Cardiac fibroblast (primary cell): ENCODE data around the gene ARF1.

Experiments
- DNase-seq, 2 donors: peaks; one replicate each; pipeline versions ENCODE4 v3.0.0 to v3.0.0-alpha.2; 2010; ENCODE audit warnings: low read depth in 2 of 2
- H3K4me3 ChIP-seq, 2 donors: replicated peaks in 1 of 2; 1 replicate in 1 of 2; 2 replicates in 1 of 2; pipeline ENCODE4 v1.5.1; 2011; ENCODE audit warnings: low read depth in 2 of 2, low read length in 2 of 2, mild to moderate bottlenecking in 2 of 2, moderate library complexity in 1 of 2
- TF ChIP-seq, protein P1 (sequence below): IDR thresholded peaks from one replicate; pipeline ENCODE4 v1.5.1; 2011; ENCODE audit warnings: low read depth, mild to moderate bottlenecking, low read length, inconsistent platforms

Gene ARF1

DNA sequence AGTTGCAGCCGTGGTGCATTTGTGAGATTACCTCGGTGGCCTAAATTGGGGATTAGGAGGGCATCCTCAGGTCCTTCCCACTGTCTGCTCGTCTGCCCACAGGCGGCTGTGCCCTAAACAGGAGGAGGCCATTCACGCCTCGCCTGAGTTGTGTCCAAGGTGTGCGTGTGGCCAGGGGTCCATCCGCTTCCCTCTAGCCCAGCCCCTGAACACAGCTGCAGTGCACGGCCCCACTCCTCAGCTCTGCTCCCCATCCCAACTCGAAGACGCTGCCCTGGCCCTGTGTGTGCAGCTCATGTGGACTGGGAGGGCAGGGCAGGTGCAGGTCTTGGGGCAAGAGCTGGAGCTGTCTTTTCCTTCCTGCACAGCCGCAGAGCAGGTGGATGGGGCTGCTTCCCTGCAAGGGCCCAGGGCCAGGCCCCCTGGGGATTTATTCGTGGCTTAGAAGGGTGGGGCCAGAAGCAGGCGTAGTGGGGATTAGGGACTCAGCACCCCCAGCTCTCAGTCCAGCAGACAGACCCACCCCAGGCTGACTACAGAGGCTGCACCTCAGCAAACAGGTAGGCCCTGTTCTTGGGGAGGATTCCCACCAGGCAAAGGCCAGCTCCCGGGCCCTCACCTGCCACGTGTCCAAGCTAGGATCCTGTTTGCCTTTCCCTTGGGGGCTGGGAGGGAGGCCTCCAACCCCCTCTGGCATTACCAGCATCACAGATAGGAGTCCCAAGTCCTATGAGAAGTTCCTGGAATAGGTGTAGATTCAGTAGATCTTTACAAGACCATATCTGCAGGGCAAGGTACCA is 61.9 kb downstream of the ARF1 start:
- DNase-seq: no peak
- no peak overlapping the region for H3K4me3 ChIP-seq
- TF ChIP-seq, protein P1, sequence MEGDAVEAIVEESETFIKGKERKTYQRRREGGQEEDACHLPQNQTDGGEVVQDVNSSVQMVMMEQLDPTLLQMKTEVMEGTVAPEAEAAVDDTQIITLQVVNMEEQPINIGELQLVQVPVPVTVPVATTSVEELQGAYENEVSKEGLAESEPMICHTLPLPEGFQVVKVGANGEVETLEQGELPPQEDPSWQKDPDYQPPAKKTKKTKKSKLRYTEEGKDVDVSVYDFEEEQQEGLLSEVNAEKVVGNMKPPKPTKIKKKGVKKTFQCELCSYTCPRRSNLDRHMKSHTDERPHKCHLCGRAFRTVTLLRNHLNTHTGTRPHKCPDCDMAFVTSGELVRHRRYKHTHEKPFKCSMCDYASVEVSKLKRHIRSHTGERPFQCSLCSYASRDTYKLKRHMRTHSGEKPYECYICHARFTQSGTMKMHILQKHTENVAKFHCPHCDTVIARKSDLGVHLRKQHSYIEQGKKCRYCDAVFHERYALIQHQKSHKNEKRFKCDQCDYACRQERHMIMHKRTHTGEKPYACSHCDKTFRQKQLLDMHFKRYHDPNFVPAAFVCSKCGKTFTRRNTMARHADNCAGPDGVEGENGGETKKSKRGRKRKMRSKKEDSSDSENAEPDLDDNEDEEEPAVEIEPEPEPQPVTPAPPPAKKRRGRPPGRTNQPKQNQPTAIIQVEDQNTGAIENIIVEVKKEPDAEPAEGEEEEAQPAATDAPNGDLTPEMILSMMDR: no peak

DNA sequence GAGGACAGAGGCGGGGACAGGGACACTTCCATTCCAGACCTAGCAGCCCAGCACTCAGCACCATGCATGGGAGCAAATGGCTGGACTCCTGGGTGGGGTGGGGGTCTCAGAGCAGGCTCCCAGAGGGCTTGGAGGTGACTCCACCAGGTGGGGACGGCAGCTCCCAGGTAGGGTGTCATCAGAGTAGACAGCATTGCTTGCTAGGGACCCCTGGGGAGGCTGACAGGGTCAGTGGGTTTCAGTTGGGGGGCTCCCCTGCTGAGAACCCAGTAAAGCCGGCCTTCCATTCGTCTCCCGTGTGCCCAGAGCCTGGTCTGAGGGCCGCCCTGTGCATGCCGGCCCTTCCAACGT is 62.5 kb downstream of the ARF1 start:
- H3K4me3 ChIP-seq: no peak overlapping the region
- TF ChIP-seq, protein P1: no peak
- DNase-seq: no peak

DNA sequence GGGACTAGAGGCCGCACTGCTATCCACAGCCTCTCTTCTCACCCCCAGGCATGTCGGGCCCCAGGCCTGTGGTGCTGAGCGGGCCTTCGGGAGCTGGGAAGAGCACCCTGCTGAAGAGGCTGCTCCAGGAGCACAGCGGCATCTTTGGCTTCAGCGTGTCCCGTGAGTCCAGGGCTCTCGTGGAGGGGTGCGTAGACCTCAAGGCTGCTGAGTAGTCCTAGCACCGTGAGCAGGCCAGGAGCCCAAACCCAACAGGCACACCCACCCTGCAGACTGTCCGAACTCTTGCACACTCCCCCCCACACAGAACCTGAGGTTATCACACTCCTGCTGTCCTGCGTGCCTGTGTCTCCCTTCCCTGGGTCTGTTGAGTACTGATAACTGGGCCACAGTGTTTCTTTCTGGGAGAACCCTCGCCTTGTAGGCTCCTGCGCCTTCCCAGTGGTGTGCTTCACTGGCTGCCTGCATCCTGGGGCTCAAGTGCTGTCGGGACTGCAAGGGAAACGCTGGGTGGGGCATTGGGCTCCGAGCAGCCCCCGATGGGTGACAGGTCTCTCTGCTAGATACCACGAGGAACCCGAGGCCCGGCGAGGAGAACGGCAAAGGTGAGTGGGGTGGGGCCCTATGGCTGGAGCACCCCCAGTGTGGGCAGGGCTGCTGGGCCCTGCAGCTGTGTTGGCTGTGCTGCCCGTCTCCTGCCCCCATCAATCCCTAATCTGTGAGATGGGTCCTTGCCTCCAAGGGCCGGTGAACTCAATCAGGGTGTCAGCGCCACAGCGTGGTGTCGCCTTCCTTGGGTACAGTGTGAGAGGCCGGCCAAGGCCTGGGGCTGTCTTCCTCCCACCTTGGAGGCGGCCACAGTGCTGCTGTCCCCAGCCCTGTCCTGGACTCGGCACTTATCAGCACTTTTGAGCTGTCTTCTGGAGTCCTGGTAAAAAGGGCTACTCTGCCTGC is 63.2 kb downstream of the ARF1 start:
- TF ChIP-seq, protein P1: no peak
- no peak overlapping the region for H3K4me3 ChIP-seq
- DNase-seq: no peak

DNA sequence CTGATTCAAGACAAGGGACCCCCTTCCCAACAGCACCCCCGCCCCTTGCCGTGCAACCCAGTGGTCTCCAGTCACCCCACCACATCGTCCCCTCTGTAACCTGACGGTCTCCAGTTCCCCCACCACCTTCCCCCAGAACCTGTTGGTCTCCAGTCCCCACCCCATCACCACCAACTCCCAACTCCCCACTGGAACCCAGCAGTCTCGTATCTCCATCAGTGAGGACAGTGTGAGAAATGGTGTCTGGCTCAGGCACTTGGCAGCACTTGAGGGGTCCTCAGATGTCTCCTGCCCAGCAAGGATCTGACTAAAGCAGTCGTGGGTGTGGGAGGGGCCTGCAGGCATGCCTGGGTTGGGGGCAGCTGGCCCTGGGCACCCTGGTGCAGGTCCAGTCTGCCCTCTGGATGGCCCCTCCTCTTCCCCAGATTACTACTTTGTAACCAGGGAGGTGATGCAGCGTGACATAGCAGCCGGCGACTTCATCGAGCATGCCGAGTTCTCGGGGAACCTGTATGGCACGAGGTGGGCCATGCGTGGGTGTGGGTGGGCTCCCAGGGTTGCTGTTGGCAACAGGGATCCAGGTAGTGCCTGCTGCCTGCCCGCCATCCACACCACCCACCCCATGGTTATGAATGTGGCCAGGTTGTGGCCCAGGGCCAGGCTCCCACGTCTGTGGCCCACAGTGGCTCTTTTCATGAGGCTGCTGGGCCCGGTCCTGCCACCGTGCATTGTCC is 64.1 kb downstream of the ARF1 start:
- no peak for DNase-seq
- H3K4me3 ChIP-seq: no peak overlapping the region
- TF ChIP-seq, protein P1: no peak

DNA sequence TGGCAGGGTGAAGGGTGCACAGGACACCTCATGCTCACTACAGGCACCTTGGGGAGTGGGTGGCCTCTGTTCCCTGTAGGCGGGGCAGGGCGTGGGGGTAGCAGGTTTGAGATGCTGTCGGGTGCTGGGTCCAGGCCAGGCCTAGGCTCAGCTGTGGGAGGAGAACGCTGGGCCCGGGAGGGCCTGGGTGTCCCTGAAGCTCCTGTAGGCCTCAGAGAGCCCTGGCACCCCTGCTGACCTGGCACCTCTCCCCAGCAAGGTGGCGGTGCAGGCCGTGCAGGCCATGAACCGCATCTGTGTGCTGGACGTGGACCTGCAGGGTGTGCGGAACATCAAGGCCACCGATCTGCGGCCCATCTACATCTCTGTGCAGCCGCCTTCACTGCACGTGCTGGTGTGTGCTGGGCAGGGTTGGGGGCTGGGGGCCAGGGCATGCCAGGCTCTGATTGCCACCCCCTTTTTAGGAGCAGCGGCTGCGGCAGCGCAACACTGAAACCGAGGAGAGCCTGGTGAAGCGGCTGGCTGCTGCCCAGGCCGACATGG is 64.7 kb downstream of the ARF1 start:
- H3K4me3 ChIP-seq: no peak overlapping the region
- DNase-seq: no peak
- TF ChIP-seq, protein P1: no peak

DNA sequence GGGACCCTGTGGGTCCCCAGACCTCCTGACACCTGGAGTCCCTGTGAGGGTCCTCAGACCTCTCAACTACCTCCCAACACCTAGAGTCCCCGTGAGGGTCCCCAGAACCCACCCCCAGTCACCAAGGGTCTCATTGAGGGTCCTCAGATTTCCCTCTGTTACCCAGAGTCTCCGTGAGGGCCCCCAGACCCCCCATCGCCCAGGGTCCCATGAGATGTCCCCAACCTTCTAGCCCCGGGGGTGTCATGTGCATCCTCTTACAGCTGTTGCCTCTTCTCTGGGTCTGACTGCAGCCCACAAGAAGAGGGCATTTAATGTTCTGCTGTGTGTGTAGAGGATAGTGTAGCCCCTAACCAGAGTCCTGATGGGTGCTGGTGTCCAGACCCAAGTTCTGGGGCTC is 65.3 kb downstream of the ARF1 start:
- no peak overlapping the region for H3K4me3 ChIP-seq
- DNase-seq: no peak
- TF ChIP-seq, protein P1: no peak
